Measurements from ENCODE around the gene PARD3.
"Not testable (repeated sequence)": the region's sequence is repeated elsewhere in the genome, so short reads cannot be mapped to it uniquely, and the experiment has no call there.

PARD3 gene

DNA sequence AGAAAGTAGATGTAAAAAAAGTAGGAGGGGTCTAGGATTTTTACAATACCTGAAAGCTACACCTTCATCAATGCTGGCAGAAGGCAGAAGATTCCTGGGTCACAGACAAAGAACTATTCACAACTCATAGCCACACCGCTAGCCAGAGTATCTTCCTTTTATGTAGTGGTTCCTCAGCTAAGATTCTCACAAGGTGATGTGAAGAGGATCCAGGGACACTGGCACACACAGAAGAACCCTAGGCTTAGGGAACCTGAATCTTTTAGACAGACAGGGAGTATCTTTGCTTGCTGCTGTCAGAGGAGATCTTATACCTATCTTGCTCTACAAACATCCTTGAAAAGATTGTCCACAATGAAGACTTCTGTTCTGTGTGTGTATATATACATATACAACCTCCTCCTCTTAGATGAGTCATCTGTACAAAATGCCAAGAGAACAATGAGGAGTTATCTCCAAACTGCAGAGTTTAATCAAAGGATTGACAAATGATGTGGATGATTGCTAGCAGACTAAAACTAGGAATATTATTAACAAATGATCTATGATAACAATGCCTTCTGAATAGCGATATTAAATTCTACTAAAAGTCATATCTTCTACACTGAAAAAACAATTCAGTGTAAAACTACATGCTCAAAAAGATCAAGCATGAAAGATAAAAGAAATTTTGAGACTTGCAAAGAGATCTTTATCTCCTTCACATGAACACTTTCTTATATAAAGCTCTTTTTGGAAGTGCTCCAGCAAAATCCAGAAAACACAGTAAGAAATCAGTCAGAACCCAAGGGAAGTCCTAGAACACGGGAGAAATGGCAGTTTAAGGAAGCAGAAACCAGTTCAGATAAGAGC, 409.3 kb downstream of the PARD3 start:
- no peak for DNase-seq

DNA sequence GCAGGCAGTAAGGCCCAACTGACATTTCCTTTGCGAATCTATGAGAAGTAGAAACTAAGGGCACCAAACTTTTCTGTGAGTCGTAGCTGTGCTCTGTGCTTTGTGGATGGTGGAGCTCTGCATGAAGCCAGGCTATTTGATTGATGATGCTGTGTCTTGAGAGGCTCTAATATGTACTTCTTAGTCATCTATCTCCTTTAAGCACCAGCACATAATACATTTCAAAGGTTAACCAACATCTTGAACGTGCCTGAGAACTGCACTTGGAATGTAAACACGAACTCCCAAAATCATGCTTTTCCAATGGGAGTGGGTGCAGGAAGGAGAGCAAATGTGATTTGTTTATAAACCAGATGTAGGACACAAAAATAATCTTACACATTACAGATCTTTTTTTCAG, 411.6 kb downstream of the PARD3 start:
- DNase-seq: no peak

DNA sequence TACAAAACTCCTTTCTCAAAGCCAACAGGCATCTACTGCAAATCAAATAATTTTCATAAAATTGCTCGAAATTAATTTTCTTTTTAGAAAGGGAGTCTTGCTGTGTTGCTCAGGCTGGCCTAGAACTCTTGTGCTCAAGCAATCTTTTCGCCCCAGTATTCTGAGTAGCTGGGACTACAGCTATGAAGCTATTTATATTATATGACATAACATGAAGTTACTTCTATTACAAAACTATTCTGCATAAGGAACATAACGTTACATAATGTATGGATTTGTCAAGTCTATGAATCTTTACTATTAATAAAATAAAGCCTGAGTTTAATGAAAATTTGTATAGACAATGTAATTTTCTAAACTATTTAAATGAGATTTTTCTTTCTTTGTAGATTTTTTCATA, 415.0 kb downstream of the PARD3 start:
- no peak for DNase-seq

DNA sequence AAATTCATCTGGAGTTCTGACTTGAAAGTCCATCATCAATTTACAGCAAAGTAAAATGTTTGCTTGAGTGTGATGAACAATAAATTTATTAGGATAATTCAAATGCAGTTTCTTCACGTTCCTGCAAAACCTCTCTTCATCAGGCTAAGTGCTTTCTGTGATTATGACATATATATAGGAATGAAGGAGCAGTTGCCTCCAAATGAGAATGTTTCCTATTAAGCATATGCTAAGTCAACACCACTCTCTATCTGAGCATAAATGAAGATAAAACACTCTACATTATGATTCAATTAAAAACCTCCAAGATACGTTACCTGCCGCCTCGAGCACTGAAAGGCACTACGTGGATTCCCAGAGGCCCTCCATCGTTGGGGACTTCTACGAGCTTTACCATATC, 416.1 kb downstream of the PARD3 start:
- DNase-seq: no peak

DNA sequence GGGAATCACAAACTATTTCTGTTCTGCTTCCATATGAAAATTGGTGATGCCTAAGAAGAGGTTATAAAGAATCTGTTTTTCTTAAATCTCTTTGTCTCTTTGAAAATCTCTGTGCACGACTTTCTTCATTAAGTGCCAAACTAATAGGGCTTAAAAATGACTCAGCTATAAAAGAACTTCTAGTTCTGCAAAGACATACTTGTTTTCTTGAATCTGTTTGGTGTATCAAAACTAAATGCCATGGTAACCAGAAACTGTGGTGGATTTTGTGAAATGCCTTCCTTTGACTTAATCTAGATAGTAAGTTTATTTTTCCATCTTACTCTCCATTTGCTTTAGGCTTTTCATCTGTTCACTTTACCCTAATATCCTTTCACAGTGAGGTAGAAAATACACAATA, 417.8 kb downstream of the PARD3 start:
- no peak for DNase-seq

DNA sequence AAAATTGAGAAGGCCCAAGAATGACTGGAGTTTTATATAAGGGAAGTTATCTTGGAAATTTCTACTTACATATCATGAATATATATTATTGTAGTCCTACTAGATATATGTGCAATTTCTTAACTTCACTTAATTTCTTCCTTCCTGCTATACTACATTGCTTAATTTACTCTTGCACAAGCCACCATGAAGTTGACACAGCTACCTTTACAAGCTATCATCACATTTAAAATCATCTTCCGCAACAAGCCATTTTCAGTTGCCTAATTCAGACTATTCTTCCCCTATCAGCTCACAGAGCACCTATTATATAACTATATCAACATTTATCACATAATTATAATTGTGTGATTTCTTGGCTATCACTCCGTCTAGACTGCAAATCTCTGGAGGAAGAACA, 418.4 kb downstream of the PARD3 start:
- no peak for DNase-seq

DNA sequence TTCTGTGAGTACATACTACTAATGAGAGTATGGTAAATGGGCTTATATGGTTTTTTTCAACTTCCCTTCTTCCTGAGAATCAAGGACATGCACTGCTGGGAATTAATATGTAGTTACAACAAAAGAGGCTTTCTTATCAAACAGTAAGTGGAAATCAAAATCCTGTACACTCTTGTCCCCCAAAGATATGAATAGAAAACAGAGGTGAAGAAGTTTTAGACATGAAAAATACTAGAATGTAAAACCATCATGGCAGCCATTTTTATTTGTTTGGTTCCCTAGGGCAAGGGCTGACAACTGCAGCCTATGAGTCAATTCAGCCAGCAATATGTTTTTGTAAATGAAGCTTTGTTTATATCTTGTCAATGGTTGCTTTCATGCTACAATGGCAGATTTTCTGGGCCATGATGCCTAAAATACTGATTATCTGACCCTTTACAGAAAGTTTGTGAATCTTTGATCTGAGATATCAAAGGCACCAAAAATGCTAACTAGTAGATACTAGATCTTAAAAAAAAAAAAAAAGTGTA, 422.4 kb downstream of the PARD3 start:
- no peak for DNase-seq

DNA sequence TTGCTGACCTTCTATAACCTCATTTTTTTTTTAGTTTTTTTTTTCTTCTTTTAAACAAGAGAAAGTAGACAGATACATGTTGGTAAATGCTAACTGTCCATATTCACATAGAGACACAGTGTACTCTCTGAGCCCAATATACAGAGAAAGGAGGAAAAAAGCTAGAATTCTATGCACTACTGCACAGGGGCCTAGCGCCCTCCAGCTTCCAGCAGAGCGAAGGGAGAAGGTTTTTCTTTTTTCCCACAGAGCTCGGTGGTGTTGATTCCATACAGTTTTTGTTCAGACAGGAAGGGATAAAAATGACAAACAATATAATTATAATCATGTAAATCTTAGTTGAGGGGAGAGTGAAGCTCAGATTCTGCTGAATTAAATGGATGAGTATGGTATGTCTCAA, 423.9 kb downstream of the PARD3 start:
- DNase-seq: not testable (repeated sequence)

DNA sequence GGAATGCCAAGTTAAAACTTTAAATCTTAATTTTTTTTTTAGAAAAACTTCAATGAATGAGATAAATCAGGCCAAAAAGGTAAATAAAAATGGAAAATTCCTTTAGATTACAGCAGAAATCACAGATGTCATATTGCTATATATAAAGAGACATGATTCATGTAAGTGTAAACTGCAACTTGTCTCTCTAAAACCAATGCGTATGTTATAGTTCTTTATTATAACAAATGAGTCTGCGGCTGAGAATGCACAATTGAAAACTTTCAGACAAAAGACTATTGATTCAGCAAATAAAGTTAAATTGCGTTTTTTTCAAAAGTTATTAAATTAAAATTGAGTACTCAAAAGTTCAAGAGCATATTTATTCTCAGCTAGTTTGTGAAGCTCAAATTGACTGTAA, 425.3 kb downstream of the PARD3 start:
- DNase-seq: no peak

DNA sequence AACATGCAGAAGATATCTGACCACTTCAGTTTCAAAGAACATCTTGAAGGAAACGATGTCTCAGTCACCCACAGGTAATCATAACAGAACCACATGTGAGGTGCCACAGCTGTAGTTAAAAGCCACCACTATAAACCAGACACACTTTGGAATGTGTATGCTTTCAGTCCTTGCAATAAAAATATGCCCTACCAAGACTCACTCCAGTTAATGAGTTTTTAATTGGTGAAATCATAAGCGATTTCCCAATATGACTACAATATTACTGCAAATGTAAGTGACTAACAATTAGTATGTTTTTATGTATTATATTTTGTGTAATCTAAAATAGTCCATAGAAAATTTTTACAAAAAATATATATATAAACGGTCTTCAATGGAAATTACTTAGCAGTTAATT, 428.2 kb downstream of the PARD3 start:
- DNase-seq: no peak

DNA sequence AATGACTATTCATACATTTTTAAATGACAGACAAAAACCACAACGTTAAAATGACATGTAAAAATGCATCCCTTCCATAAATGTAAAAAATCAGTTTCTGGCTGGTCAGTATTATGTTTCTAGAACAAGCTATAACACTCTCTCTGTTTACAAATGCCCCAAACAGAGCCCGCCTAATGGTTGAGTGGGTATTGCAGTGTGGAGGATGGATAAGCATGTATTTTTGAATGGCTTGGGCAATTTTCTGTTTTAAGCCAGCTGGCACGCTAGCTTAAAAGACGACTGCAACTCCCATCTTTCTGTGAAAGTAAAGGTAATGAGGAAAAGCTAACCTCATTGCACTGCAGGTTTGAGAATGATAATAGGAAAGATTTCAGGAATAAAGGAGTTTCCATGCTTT, 430.7 kb downstream of the PARD3 start:
- DNase-seq: no peak

DNA sequence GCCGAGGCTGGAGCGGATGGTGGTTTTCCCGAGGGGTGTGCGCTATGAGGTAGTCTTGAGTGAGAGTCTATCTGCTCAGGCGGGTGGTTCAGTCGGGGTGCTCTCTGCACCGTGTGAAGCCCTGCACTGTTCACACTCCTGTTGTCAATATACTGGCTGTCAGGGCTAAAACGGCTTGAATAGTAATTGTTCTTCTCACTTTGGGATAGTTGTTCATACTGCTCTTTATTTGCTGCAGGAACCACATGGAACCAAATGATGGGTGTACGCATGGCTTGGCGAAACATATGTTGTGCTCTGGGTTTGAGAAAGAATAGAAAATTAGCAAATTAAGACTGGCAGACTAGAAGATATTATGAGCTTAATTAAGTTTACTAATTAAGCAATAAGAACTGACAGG, 432.5 kb downstream of the PARD3 start:
- no peak for DNase-seq

DNA sequence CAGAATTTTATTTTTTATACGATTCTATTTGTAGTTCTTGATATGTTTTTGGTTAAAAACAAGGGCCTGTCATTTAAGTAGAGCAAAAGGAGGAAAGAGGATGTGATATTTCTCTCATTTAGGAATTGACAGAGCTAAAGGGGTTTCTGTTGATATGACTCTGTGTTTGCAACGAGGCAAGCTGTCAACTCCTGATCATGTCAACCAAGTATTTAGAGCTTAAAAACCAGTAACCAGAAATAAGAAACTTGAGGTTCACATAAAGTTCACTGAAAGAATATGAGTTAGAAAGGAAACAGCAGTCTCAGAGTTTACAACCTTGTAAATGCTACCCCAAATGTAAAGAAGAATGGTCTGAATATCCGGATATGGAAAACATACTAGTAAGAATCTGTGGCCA, 434.2 kb downstream of the PARD3 start:
- DNase-seq: no peak

DNA sequence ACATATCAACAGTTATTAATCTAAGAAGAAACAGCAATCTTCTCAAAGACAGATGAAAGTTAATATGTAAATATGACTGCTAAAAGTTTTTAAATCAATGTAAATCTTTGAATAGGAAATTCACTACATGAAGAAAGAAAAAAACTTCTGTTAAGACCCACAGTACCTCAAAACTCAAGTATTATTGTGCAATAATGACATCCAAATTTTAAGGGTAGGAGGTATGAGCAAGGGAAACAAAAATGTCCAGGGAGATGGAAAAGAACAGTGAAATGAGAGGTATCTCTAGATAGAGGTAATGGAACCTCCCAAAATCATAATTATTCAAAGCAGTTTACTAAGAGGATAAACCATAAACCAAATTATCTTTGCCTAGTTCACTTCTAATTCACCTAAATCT, 436.8 kb downstream of the PARD3 start:
- no peak for DNase-seq

DNA sequence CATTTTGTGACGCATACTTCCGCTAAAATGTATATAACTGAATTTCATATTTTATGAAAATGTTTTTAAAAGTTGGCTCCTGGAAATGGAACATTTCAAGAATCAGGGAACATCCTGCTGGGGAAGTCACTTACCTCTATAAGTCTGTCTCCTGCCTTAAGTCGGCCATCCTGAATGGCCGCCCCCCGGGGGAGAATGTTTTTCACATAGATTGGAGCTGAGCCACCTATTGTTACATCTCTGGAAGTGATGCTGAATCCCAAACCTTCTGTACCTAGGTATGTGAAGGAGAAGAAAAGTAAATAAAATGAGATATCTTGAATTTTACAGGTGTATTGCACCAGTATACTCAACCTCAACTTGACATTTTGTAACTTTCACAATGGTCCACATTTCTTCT, 437.3 kb downstream of the PARD3 start:
- no peak for DNase-seq

DNA sequence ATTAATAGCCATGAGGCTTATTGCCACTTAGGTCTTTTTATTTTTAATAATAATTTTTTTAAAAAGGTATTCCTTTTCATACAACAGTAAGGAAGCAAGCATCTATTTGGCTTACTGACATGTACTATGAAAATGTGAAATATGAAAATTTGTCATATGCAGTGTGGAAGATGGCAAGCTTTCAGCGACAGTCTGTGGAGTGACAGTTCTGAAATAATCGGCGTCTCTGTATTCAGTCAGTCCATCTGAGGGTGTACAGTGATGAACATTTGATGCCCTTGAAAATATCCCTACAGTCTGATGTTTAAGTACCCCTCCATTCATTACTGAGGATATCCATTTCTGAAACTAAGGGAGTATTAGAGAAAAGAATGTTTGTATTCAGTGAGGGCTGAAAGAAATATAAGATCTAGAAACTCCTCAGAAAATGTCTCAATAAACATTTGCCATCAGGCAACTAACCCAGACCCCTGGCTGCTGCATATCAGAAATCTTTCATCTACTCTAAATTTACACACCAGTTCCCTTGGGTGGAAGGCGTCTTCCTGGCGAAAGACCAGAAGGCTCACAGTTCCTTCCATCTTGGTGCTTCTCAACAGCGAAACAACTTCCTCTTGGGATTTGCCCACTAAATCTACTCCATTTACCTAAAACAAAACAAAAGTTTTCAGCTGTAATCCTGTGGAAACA, 440.6 kb downstream of the PARD3 start:
- DNase-seq: no peak

DNA sequence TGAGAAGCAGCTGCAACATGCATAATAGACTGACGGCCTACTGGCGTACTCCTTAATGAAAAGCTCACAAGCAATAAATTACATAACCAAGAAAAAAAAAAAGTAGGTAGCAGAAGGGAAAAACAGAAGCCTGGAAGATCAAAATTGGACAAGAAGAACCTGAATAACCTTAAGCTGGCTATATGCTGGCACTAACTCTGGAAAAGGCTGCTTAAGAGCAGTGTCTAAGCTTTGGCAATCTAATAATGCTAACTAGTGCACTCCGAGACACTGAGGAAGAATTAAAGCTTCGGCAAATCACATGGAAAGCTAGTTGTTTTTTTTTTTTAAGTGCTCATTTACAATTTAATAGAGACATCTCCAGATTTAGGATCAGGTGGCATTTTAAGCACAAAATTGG, 441.9 kb downstream of the PARD3 start:
- no peak for DNase-seq

DNA sequence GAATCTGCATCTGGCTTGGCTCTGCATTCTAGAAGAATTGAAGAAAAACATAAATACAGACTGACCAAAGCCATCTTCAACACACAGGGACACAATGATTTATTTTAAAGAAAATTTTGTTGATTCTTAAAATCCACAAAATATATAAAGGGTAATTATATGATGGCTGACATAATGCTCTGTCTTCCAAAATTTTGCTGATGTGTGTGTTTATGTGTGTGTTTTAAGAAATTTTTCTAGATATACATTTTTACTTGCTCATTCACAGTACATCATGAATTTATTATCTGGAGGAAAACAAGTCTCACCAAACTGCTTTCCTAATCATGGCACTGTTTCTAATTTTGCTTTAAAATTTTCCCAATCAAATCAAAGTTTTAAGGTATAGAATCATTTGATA, 442.6 kb downstream of the PARD3 start:
- DNase-seq: no peak

DNA sequence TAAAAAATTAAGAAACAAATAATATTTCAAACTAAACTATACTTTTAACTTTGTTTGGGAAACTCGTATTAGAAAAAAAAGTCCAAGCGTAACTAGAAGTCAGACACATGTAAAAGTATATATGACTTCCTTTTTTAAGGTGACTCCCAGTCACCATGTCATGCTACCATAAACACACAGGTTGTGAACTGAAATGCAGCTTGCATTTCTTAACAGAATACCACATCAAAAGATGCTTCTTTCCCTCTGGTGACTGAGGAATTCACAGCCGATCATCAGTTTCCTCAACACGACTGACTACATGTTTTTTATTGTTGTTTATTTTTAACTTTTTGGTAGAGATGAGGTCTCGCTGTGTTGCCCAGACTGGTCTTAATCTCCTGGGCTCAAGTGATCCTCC, 445.0 kb downstream of the PARD3 start:
- no peak for DNase-seq

DNA sequence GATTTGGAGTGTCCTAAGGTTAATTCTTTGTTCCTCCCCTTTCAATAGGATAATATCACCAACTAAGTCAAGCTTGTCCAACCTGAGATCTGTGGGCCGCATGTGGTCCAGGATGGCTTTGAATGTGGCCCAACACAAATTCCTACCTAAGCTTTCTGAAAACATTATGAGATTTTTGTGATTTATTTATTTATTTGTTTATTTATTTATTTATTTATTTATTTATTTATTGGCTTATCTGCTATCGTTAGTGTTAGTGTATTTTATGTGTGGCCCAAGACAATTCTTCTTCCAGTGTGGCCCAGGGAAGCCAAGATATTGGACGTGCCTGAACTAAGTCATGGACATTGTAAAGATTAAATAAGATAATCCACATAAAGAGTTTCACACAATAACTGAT, 446.0 kb downstream of the PARD3 start:
- DNase-seq: no peak

DNA sequence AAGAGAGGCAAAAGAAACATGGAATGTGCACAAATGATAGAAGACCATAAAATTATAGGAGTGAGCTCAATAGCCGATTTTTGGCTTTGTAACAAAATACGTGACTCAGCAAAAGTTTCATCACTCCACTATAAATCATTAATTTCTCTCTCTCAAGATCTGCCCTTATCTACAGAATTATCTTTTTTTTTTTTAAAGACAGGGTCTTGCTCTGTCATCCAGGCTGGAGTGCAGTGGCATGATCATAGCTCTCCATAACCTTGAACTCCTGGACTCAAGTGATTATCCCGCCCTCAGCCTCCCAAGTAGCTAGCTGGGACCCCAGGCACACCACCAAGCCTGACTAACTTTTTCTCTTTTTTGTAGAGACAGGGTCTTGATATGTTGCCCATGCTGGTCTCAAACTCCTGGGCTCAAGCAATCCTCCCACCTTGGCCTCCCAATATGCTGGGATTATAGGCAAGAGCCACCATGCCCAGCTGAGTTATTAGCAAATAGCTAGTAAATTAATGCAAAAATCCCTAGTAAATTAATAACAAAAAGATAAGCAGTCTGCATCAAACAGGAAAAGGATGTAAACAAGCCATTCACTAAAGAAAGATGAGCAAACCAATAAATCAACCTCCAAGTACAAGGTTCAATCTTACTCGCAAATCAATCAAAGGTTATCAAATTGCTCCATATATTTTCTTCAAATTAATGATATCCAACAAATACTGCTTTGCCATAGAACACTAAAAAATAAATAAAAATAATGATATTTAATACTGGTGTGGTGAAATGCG, 450.7 kb downstream of the PARD3 start:
- no peak for DNase-seq

DNA sequence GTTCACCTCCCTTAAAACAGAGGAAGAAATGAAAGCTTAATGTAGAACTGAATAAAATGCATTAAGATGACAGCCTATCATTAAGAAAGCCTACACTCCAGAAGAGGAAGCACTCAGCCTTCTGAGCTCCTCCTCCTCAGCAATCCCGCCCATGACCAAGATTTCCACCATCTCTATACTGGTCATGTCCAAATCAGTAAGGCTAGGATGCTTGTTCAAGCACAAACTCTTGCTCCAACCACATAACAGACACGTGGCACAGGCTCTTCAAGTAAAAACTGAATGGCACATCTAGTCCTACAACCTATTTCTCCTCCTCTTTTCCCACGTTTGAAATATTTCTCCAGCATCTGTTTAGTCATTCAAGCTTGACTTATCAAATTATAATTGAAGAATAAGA, 454.1 kb downstream of the PARD3 start:
- DNase-seq: no peak

DNA sequence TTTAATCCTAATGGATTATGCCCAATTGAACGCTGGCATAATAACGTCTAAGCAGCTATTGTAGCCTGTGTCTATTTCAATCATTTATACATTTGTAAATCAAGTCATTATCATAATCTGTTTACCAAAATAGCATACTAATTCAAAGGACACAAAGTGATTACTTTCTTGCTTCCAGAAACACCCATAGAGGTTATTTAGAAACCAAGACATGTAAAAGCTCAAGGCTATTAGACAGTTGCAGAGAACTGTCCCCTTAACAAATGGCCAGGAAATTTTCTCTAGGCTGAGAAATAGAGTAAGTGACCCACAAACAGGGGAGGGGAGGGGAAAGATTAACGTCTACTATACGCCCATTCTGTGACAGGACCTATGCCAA, 455.7 kb downstream of the PARD3 start:
- DNase-seq: no peak
